Activated naive CD4-positive, alpha-beta T cell treated with anti-CD3 and anti-CD28 coated beads, Interleukin-2, amount 50 U/mL, for 72 hours (primary cell): Measurements from ENCODE around the gene NOTCH1. TPM values are rescaled to one million over a fixed set of nuclear protein-coding genes. Genes with fewer than 3 reads are reported as not detected.

Experiments
- total RNA-seq, 2 donors: library from RNA; stranded (reverse); gene quantifications; one replicate each; pipeline ENCODE4 v1.2.3, GENCODE V29; 2022

The NOTCH1 gene
- total RNA-seq, 2 donors from 2014 or later, result 76.4 to 85.5 TPM

Other genes with a start within 250 kb of the NOTCH1 start
- under 1 TPM in 1 of 2 donors, not detected in 1; 0.02 TPM for gene CCDC187, start 242.0 kb downstream of the NOTCH1 start, total RNA-seq
- gene GPSM1, start 218.5 kb downstream of the NOTCH1 start, total RNA-seq, result 10 to 100 TPM in 1 of 2 donors, 1 to 10 TPM in 1; 8.5 to 12.3 TPM
- gene DNLZ, start 182.3 kb downstream of the NOTCH1 start, total RNA-seq, result 10 to 100 TPM; 10.6 to 15.6 TPM
- 1 to 10 TPM; 1.3 to 1.7 TPM for gene CARD9, start 172.4 kb downstream of the NOTCH1 start, total RNA-seq
- gene SNAPC4, start 145.9 kb downstream of the NOTCH1 start, total RNA-seq, result 10 to 100 TPM; 12.5 to 16.7 TPM
- 10 to 100 TPM; 52.2 to 75.4 TPM for gene ENTR1, start 135.4 kb downstream of the NOTCH1 start, total RNA-seq
- gene PMPCA, start 135.4 kb downstream of the NOTCH1 start, total RNA-seq, result 100 to 1,000 TPM in 1 of 2 donors, 10 to 100 TPM in 1; 94.1 to 110 TPM
- gene INPP5E, start 106.2 kb downstream of the NOTCH1 start, total RNA-seq, result 10 to 100 TPM; 14.4 to 16.0 TPM
- 10 to 100 TPM; 56.6 to 79.5 TPM for gene SEC16A, start 63.0 kb downstream of the NOTCH1 start, total RNA-seq
- gene EGFL7, start 116.9 kb upstream of the NOTCH1 start, total RNA-seq, result 1 to 10 TPM in 1 of 2 donors, under 1 TPM in 1; 0.61 to 1.6 TPM
- 10 to 100 TPM in 1 of 2 donors, 1 to 10 TPM in 1; 7.4 to 18.9 TPM for gene AGPAT2, start 141.4 kb upstream of the NOTCH1 start, total RNA-seq
- under 1 TPM in 1 of 2 donors, not detected in 1; 0.37 TPM for gene DIPK1B, start 166.5 kb upstream of the NOTCH1 start, total RNA-seq
- 1 to 10 TPM in 1 of 2 donors, under 1 TPM in 1; 0.89 to 1.6 TPM for gene LCN10, start 196.9 kb upstream of the NOTCH1 start, total RNA-seq
- not detected for gene LCN6, start 202.5 kb upstream of the NOTCH1 start, total RNA-seq
- gene LCN8, start 212.2 kb upstream of the NOTCH1 start, total RNA-seq, result not detected
- not detected for gene LCN15, start 218.5 kb upstream of the NOTCH1 start, total RNA-seq
- gene TMEM141, start 245.3 kb upstream of the NOTCH1 start, total RNA-seq, result 10 to 100 TPM; 31.1 to 46.8 TPM